Hepatic stellate cell (primary cell): ENCODE results near the gene HSD17B12.

Experiments used
- DNase-seq: peaks from one replicate; pipeline ENCODE4 v3.0.0; 2011; ENCODE audit warnings: low spot score

Gene HSD17B12

DNA sequence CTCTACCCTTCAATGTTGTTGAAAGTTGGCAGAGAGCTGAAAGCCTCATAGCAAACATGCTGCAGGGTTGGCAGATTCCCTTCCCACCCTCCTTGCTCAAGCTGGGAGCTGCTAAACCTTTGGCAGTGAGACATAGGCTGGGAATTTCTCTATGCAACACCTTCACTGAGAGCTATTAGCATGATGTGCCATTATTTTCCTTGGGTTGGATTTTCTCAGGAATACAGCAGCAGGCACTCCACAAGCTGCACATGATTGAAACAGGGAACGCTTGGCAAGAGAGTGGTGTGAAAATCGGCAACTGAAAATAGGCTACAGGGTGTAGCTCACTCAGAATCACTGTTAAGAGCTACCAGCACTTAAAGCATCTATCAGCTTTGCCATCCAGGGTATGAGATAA, 190.5 kb downstream of the HSD17B12 start:
- DNase-seq: no peak

GRCh38 chr11:43872995-43873394, 192.5 kb downstream of the HSD17B12 start:
- no peak for DNase-seq

DNA sequence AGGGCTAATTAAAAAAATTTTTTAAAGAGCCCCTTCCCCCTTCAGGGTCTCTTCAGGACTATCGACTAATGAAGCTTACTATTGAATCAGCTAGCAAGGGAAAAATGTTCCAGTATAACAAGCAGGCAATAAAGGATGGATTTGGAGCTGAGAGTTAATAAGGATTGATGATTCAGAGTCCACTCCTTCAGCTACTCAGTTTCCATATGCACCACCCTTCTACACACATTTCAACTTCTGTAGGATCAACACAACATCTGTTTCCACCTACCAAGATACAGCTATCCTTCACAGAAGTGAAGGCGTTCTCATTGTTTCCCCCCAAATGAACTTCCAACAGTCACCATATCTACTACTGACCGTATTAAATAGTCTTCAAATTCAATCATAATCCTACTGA, 193.5 kb downstream of the HSD17B12 start:
- DNase-seq: no peak

DNA sequence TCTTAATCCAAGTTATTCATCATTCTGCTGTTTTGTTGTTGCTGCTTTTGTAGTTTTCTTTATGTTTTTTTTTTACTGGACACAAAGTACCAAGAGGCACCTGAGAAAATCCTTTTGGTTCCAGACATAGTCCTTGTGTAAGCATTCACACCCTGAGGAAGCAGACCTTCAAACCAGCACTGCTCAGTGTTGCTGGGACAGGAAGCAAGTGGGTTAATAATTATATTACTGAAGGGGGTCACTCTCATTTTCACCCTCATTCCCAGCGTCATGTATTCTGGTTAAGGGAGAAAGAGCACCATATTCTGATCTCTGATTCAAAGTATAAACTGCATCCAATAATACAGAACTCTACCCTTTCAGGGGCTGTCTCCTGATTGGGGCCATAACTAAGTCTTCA, 194.2 kb downstream of the HSD17B12 start:
- DNase-seq: no peak

GRCh38 chr11:43879789-43880639, 199.5 kb downstream of the HSD17B12 start:
- no peak for DNase-seq

GRCh38 chr11:43880640-43881159, 200.2 kb downstream of the HSD17B12 start, which contains the start of gene ALKBH3:
Gene ALKBH3, plus strand, starts transcription at chr11:43880831. Its CDS starts 1,822 bp downstream, at chr11:43882653.
- peak; percentile 88 for DNase-seq

DNA sequence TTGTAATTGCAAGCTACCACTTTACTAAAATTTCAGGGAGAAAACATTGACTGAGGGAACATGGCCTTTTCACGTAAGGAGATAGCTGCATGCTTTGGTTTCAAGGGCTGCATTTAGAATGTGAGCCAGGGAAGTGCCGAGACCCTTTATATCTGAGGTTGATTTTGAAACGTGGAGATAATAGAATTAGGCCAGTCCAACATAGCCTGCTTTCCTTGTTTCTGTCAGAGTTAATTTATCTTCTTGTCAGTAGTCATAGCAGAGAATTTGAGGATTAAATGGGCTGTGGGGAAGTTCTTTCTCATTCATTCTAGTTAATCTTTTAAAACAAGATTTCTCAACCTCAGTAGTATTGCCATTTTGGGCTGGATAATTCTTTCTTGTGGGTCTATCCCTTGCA, 212.3 kb downstream of the HSD17B12 start:
- DNase-seq: no peak

GRCh38 chr11:43894546-43894945, 214.0 kb downstream of the HSD17B12 start:
- no peak for DNase-seq

DNA sequence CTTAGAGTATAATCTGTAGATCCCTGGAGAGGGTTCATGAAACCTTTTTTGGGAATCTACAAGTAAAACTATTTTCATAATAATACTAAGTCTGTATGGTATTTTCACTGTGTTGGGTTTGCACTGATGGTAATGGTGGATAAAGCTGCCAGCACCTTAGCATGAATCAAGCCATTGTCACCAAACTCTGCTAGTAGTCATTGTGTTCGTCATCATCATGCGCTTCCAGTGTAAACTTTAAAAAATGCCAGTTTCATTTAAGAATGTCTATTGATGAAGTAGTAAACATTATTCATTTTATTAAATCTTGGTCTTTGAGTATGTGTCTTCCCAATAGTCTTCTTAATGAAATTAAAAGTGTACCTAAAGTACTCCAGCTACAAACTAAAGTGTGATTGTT, 215.1 kb downstream of the HSD17B12 start:
- no peak for DNase-seq

DNA sequence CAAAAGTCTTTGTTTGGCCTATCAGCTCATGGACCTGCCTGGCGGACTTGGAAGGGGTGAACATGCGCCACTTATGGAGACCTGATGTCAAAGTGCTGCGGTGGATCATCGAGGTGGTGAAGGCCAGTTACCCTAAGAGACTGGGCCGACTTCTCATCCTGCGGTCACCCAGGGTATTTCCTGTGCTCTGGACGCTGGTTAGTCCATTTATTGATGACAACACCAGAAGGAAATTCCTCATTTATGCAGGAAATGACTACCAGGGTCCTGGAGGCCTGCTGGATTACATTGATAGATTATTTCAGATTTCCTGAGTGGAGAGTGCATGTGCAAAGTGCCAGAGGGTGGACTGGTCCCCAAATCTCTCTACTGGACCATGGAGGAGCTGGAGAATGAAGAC, 218.0 kb downstream of the HSD17B12 start:
- DNase-seq: no peak

GRCh38 chr11:43899094-43899493, 218.6 kb downstream of the HSD17B12 start:
- DNase-seq: no peak

GRCh38 chr11:43901551-43901950, 221.0 kb downstream of the HSD17B12 start:
- no peak for DNase-seq

GRCh38 chr11:43903078-43903477, 222.5 kb downstream of the HSD17B12 start:
- no peak for DNase-seq

- no peak for DNase-seq
These were observed 223.4 kb downstream of the HSD17B12 start for GRCh38 chr11:43903969-43904368.

DNA sequence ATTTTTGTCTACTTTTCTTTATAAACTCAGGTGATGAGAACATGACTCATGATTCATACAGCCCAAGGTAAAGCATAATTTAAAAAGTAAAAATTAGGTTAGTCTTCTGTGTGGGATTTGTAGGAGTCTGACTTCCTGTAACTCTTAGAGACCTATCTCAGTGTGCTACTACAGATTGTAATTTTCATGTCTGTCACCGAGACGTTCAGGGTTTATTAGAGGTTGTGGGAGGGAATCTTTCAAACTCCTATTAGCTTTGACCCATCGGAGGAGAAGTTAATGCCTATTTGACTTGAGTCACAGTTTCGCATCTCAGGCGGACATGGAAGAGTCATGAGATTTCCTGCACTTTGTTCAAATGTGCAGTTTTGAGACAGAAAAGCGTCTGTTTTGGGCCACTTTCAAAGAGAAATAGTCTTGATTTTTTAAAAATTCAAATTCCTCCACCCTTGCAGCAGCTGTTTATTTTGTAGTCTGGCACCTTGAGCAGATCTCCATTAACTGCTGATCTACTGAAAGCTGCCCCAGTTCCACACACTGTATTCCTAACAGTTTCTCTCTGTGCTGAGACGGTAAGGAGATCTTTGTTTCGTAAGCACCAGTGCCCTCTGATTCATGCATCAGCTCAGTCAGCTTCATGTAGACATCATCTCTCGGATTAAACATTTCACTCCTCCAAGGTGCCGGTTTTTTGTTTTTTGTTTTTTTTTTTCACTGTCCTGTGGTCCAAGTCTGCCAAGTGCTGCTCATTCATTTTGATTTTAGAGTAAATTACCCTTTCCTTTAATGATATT, 224.4 kb downstream of the HSD17B12 start:
- DNase-seq: peak; percentile 34

- DNase-seq: no peak
These were observed 225.3 kb downstream of the HSD17B12 start for GRCh38 chr11:43905813-43906241.
